ENCODE data around the gene PRDX6.
A peak's percentile ranks its signal among the peaks of the same experiment; 100 is the strongest.

Gene PRDX6

GRCh38 chr1:173478094-173478674 lies 1.0 kb downstream of the PRDX6 start:
- no peak for TF ChIP-seq CTCF (IDR thresholded peaks at IDR 0.05; ENCODE audit: extremely low read depth, missing control alignments)
- DNase-seq (ENCODE audit: low spot score), result peak; percentile 8

- no peak for TF ChIP-seq CTCF (IDR thresholded peaks at IDR 0.05; ENCODE audit: extremely low read depth, missing control alignments)
- no peak for DNase-seq (ENCODE audit: low spot score)
Observed at GRCh38 chr1:173479649-173480048, 2.5 kb downstream of the PRDX6 start.

GRCh38 chr1:173481195-173481772 lies 4.1 kb downstream of the PRDX6 start:
- no peak for TF ChIP-seq CTCF (IDR thresholded peaks at IDR 0.05; ENCODE audit: extremely low read depth, missing control alignments)
- no peak for DNase-seq (ENCODE audit: low spot score)

- DNase-seq (ENCODE audit: low spot score), result no peak
- no peak for TF ChIP-seq CTCF (IDR thresholded peaks at IDR 0.05; ENCODE audit: extremely low read depth, missing control alignments)
Observed at GRCh38 chr1:173482683-173483082, 5.5 kb downstream of the PRDX6 start.

- no peak for TF ChIP-seq CTCF (IDR thresholded peaks at IDR 0.05; ENCODE audit: extremely low read depth, missing control alignments)
- no peak for DNase-seq (ENCODE audit: low spot score)
Observed at GRCh38 chr1:173484276-173484675, 7.1 kb downstream of the PRDX6 start.

- TF ChIP-seq CTCF (IDR thresholded peaks at IDR 0.05; ENCODE audit: extremely low read depth, missing control alignments), result no peak
- no peak for DNase-seq (ENCODE audit: low spot score)
Observed at GRCh38 chr1:173485401-173485800, 8.3 kb downstream of the PRDX6 start.

- DNase-seq (ENCODE audit: low spot score), result no peak
- no peak for TF ChIP-seq CTCF (IDR thresholded peaks at IDR 0.05; ENCODE audit: extremely low read depth, missing control alignments)
Observed at GRCh38 chr1:173488001-173488400, 10.9 kb downstream of the PRDX6 start.
